ENCODE data around the gene CRIP2.

GRCh38 chr14:105502446-105503295 lies 28.1 kb downstream of the CRIP2 start:
- TF ChIP-seq MXI1 (IDR thresholded peaks at IDR 0.05; ENCODE audit: borderline replicate concordance, low read depth, low read length) (no peak), CEBPB (IDR thresholded peaks at IDR 0.05; ENCODE audit: low read depth, low read length) (no peak), CTCF (conservative IDR thresholded peaks at IDR 0.05; ENCODE audit: low read depth, low read length) (no peak), POLR2A (IDR thresholded peaks at IDR 0.05; ENCODE audit: low read depth, low read length) (no peak), FOS (IDR thresholded peaks at IDR 0.05; ENCODE audit: low read depth, low read length) (no peak), RFX5 (IDR thresholded peaks at IDR 0.05; ENCODE audit: low read depth, low read length) (no peak), BHLHE40 (IDR thresholded peaks at IDR 0.05; ENCODE audit: low read depth, low read length) (no peak), SMC3 (IDR thresholded peaks at IDR 0.05; ENCODE audit: low read depth, low read length) (no peak)
